Subcutaneous adipose tissue (tissue), 4 donors: Measurements from ENCODE around the gene MPZ. TPM values are rescaled to one million over a fixed set of nuclear protein-coding genes. Genes with fewer than 3 reads are reported as not detected.

ENCODE experiments used
- CTCF ChIP-seq: fragments of 450-650 bp; IDR thresholded peaks from one replicate; pipeline ENCODE4 v1.5.1; 2016; ENCODE audit warnings: low read depth, mild to moderate bottlenecking, control low read depth, antibody characterized with exemption, moderate library complexity
- total RNA-seq, 4 donors: library from RNA; depleted of rRNA; stranded (reverse); fragments of >200 nt; gene quantifications; one replicate each; pipeline ENCODE4 v1.1.0, GENCODE V29; 2016

The MPZ gene
- total RNA-seq, 4 donors from 2014 or later = 2.4 to 7.8 (median 3.9) TPM

GRCh38 chr1:161298116-161298515 is 11.7 kb downstream of the MPZ start:
- no peak for TF ChIP-seq CTCF

GRCh38 chr1:161297415-161297814 is 12.4 kb downstream of the MPZ start:
- TF ChIP-seq CTCF = no peak

- no peak for TF ChIP-seq CTCF
Measured at GRCh38 chr1:161290779-161291178, 19.0 kb downstream of the MPZ start.

GRCh38 chr1:161287482-161288054 is 22.2 kb downstream of the MPZ start:
- no peak for TF ChIP-seq CTCF

- TF ChIP-seq CTCF = no peak
Measured at GRCh38 chr1:161285521-161285920, 24.2 kb downstream of the MPZ start.

- TF ChIP-seq CTCF = no peak
Measured at GRCh38 chr1:161285113-161285512, 24.7 kb downstream of the MPZ start.

- TF ChIP-seq CTCF = no peak
Measured at GRCh38 chr1:161282991-161283390, 26.8 kb downstream of the MPZ start.

GRCh38 chr1:161274874-161275273 is 34.9 kb downstream of the MPZ start:
- TF ChIP-seq CTCF = no peak
